GM21515 (cell line): ENCODE results near the gene TLX1.

Experiments used
- ATAC-seq: cut with Tn5 transposase; IDR thresholded peaks from one replicate; pipeline ENCODE4 v1.9.1; 2021; ENCODE audit not compliant: unreplicated experiment

The TLX1 gene

GRCh38 chr10:101133489-101134298 lies 2.6 kb downstream of the TLX1 start:
- ATAC-seq: no peak

GRCh38 chr10:101134299-101135127 lies 3.4 kb downstream of the TLX1 start:
- no peak for ATAC-seq

GRCh38 chr10:101135141-101136006 lies 4.3 kb downstream of the TLX1 start:
- no peak for ATAC-seq

GRCh38 chr10:101136007-101136707 lies 5.1 kb downstream of the TLX1 start:
- no peak for ATAC-seq

- ATAC-seq: no peak
These were observed 5.6 kb downstream of the TLX1 start for GRCh38 chr10:101136708-101137121.

GRCh38 chr10:101137271-101137670 lies 6.2 kb downstream of the TLX1 start:
- no peak for ATAC-seq

GRCh38 chr10:101138788-101139420 lies 7.8 kb downstream of the TLX1 start:
- no peak for ATAC-seq

GRCh38 chr10:101139421-101139911 lies 8.4 kb downstream of the TLX1 start:
- no peak for ATAC-seq

GRCh38 chr10:101140084-101140949 lies 9.2 kb downstream of the TLX1 start:
- ATAC-seq: no peak

GRCh38 chr10:101140950-101141615 lies 10.0 kb downstream of the TLX1 start:
- ATAC-seq: no peak

GRCh38 chr10:101141616-101142532 lies 10.8 kb downstream of the TLX1 start:
- ATAC-seq: peak; percentile 73

GRCh38 chr10:101142533-101143344 lies 11.6 kb downstream of the TLX1 start:
- no peak for ATAC-seq

- ATAC-seq: no peak
These were observed 12.2 kb downstream of the TLX1 start for GRCh38 chr10:101143345-101143630.

- ATAC-seq: no peak
These were observed 13.0 kb downstream of the TLX1 start for GRCh38 chr10:101144053-101144452.

GRCh38 chr10:101145145-101145544 lies 14.0 kb downstream of the TLX1 start:
- no peak for ATAC-seq

GRCh38 chr10:101145750-101146391 lies 14.8 kb downstream of the TLX1 start:
- no peak for ATAC-seq
